Mesodermal cell (in vitro differentiated cells): ENCODE results near the gene RFPL3. TPM values are rescaled to one million over a fixed set of nuclear protein-coding genes. Genes with fewer than 3 reads are reported as not detected.
"Not testable (repeated sequence)": the region's sequence is repeated elsewhere in the genome, so short reads cannot be mapped to it uniquely, and the experiment has no call there.

ENCODE experiments used
- H3K27ac ChIP-seq: 2 replicates; pipeline ENCODE4 v1.7.0; 2013; ENCODE audit warnings: mild to moderate bottlenecking, low read depth, low read length, moderate library complexity; ENCODE audit not compliant: severe bottlenecking
- H3K36me3 ChIP-seq: 2 replicates; pipeline ENCODE4 v1.7.1; 2013; ENCODE audit warnings: mild to moderate bottlenecking, low read length, moderate library complexity; ENCODE audit not compliant: control insufficient read depth, insufficient read depth
- H3K4me1 ChIP-seq: one replicate; pipeline ENCODE4 v1.7.1; 2013; ENCODE audit warnings: mild to moderate bottlenecking, low read length; ENCODE audit not compliant: insufficient read depth, control insufficient read depth, poor library complexity, severe bottlenecking
- H3K4me3 ChIP-seq: 2 replicates; pipeline ENCODE4 v1.7.0; 2013; ENCODE audit warnings: low read length, control low read depth, mild to moderate bottlenecking; ENCODE audit not compliant: insufficient read depth, poor library complexity, severe bottlenecking; ENCODE audit errors: extremely low read depth
- H3K9me3 ChIP-seq: 2 replicates; pipeline ENCODE4 v1.7.1; 2013; ENCODE audit warnings: mild to moderate bottlenecking, low read length, moderate library complexity; ENCODE audit not compliant: control insufficient read depth
- WGBS, 2 experiments: methylation state at CpG; one replicate each; pipeline ENCODE4 v1.1.5; 2013; ENCODE audit warnings: missing lambda C conversion rate in 2 of 2; ENCODE audit not compliant: insufficient coverage in 2 of 2; 5-methylcytosine and 5-hydroxymethylcytosine counted together
- polyA plus RNA-seq, 2 experiments: library from polyadenylated mRNA; stranded (reverse); fragments of 50-300 nt; gene quantifications; one replicate each; pipeline ENCODE4 v1.2.3, GENCODE V29; 2013

Gene RFPL3
- polyA plus RNA-seq (2013, experiment 1 of 2) = not detected
- not detected for polyA plus RNA-seq (2013, experiment 2 of 2)

DNA sequence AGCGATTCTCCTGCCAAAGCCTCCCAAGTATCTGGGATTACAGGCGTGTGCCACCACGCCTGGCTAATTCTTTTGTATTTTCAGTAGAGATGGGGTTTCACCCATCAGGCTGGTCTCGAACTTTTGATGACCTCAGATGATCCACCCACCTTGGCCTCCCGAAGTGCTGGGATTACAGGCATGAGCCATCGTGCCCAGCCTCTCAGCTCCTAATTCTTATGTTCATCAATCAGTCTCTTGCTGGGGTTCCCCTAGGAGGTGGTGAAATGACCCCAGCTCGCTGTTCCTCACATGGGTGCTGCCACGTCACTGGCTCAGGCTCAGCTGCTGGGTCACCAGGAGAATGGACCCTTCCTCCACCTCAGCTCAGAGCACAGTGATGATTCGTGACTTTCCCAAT is at the start of gene RFPL3:
Gene RFPL3 (plus strand): TSS at position 301 of the 400 bp plus-strand sequence. CDS start 205 bp downstream, outside the sequence.
- H3K4me1 ChIP-seq, H3K36me3 ChIP-seq, H3K4me3 ChIP-seq, H3K27ac ChIP-seq, H3K9me3 ChIP-seq: not testable (repeated sequence)
- 64 to 78% methylated on average over 4 to 5 of the region's 9 CpGs for WGBS, 2 experiments

DNA sequence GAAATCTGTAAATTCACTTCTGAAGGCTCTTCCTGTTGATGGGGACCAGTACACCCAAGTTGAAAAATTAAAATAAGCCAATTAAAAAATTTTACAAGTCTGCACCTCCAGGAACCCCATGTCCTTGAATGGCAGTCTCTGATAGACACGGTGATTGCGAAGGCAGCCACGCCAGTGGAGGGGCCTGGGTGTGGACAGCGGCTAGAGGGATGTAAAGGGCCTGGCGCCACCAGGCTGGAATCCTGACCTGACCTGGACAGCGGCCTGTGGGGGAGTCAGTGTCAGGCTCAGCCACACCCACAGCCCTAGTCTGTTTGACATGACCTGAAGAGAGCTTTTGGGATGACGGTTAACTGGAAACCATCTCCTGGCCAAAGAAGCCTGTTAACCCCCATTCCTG is 49.5 kb upstream of the RFPL3 start:
- Histone ChIP-seq H3K4me1 (no peaks in the 10 kb centered on the region), H3K36me3 (no peaks in the 10 kb centered on the region), H3K27ac (no peak overlapping the region), H3K9me3 (no peaks in the 10 kb centered on the region), H3K4me3 (no peak overlapping the region)
- 89 to 92% methylated on average over 7 of the region's 7 CpGs for WGBS, 2 experiments

DNA sequence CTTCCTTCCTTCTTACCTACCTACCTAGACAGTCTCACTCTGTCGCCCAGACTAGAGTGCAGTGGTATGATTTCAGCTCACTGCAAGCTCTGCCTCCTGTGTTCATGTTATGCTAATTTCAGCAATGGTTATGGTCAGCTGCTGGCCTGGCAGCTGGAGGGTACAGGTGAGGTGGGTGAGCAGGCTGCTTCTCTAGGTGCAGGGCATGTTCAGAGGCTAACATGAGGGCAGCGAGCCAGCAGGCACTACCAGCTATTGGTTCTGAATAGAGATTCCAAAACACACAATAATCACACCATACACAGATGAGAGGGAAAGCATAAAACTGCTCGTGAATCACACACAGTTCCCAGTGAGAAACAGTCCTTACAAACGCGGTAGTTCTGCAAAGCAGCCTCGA is 48.7 kb upstream of the RFPL3 start:
- Histone ChIP-seq H3K27ac (no peak overlapping the region), H3K36me3 (no peaks in the 10 kb centered on the region), H3K4me3 (no peak overlapping the region), H3K9me3 (no peaks in the 10 kb centered on the region), H3K4me1 (no peaks in the 10 kb centered on the region)
- WGBS, 2 experiments = 80% methylated on average over 1 to 2 of the region's 6 CpGs

DNA sequence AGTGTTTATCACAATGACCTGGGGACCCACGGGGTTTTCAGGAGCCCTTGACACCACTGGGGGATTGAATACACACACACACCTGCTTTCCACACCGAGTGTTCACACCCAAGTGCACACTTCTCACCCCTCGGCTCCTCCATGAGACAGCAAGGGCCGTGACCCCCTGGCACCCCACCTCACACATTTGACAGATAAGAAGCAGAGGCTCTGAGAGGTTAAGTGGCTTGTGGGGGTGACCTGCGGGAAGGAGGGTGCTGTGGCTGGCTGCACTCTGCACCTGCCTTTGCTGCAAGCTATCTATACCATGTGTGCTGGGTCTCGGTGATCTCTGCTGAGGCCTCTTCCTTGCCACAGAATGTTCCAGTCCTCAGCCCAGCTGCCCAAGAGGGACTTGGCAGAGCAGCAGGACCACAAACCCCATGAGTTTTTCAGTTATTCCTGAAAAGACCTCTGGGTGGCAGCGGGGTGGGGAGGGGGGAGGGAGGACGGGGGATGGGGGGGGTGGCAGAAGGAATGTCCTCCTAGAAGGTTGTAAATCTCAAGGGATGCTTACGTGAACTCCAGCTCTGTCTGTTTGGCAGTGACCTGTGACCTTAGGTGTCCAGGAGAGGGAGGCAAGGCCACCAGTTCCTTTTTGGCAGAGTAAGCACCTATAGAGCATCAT is 47.9 kb upstream of the RFPL3 start:
- no peaks in the 10 kb centered on the region for H3K4me1 ChIP-seq
- H3K27ac ChIP-seq = no peak overlapping the region
- H3K36me3 ChIP-seq = no peaks in the 10 kb centered on the region
- H3K4me3 ChIP-seq = no peak overlapping the region
- 62 to 70% methylated on average over 3 to 5 of the region's 9 CpGs for WGBS, 2 experiments
- no peaks in the 10 kb centered on the region for H3K9me3 ChIP-seq

DNA sequence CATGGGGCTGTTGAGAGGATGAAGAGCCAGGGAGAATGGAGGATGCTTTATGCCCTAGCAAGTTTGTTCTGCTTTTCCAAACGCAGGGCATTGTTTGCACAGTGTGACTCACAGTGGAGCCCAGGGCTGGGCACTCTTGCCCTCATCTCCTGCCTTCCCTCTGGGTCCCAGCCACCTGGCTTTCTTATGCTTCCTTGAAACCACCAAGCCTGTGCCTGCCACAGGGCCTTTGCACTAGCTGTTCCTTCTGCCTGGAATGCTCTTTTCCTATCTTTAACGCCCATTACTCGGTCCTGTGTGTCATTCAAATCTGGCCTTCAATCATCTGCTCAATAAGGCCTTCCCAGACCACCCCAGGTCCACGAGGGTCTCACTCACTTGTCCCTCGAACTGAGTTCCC is 46.9 kb upstream of the RFPL3 start:
- Histone ChIP-seq H3K4me1 (no peaks in the 10 kb centered on the region), H3K4me3 (no peak overlapping the region), H3K27ac (no peak overlapping the region), H3K36me3 (no peaks in the 10 kb centered on the region), H3K9me3 (no peaks in the 10 kb centered on the region)
- 89 to 93% methylated on average over 5 of the region's 5 CpGs for WGBS, 2 experiments

DNA sequence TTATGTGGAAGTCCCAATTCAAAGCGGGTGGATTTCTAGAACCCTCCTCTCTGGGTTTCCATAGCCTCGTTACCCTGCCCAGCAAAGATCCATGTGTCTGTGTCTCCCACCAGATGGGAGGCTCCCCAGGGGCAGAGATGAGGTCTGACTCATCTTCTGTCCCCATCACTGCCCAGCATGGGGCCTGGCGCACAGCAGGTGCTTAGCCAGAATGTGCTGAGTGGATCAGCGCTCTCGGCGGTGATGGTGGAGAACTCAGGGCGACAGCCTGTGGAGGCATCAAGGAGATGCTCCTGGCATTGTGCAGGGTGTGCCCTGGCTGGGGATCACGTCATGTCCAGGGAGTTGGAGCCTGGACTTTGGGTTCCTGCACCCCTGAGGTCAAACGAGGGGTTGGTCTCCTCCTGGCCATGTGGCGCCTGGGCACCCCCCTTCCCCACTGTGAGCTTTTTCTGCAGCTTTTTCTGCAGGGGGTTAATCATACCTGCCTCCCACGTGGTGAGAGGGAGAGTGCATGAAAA is 46.1 kb upstream of the RFPL3 start:
- WGBS, 2 experiments = 74 to 87% methylated on average over 7 to 8 of the region's 11 CpGs
- H3K27ac ChIP-seq = no peak overlapping the region
- H3K9me3 ChIP-seq = no peaks in the 10 kb centered on the region
- no peak overlapping the region for H3K4me3 ChIP-seq
- H3K36me3 ChIP-seq = no peaks in the 10 kb centered on the region
- H3K4me1 ChIP-seq = no peaks in the 10 kb centered on the region

DNA sequence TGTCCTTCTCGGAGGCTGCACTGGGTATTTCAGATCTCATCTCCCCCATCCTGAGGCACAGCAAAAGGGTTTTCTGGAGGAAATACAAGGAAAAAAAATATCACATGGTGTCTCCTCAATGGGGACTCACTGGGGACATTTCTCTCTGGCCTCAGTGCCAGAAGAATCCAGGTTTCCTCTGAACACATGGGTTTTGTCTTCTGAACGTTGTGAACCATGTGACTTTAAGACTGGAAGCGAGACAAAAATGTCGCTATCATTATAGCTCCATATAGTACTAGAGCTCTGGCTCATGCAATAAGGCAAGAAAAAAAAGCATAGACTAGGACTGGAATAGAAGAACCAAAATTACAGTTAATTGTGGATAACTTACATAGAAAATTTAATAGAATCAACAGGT is 44.9 kb upstream of the RFPL3 start:
- no peaks in the 10 kb centered on the region for H3K9me3 ChIP-seq
- H3K4me3 ChIP-seq = no peak overlapping the region
- no peaks in the 10 kb centered on the region for H3K36me3 ChIP-seq
- WGBS, 2 experiments = 78% methylated on average over 2 of the region's 4 CpGs; no CpG with 5 or more reads in 1 of the 2 experiments
- no peak overlapping the region for H3K27ac ChIP-seq
- no peaks in the 10 kb centered on the region for H3K4me1 ChIP-seq

DNA sequence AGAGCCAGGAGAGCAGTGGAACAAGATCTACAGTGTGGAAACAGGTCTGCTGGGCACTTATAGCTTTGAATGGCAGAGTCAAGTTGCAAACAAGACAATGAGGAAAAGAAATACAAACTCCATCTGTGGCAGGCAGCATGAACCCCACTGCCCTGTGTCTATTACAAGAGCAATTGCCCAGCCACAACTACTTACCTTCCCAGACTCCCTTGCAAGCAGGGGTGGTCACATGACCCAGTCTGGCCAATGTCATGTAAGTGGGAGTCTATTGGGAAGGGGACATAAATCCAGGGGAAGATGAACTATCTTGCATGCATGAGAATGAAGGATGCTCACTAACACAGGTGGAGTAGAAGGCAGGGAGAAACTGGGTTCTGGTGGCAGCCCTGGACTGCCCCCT is 44.1 kb upstream of the RFPL3 start:
- Histone ChIP-seq H3K36me3 (no peaks in the 10 kb centered on the region), H3K27ac (no peak overlapping the region), H3K4me1 (no peaks in the 10 kb centered on the region), H3K4me3 (no peak overlapping the region), H3K9me3 (no peaks in the 10 kb centered on the region)

DNA sequence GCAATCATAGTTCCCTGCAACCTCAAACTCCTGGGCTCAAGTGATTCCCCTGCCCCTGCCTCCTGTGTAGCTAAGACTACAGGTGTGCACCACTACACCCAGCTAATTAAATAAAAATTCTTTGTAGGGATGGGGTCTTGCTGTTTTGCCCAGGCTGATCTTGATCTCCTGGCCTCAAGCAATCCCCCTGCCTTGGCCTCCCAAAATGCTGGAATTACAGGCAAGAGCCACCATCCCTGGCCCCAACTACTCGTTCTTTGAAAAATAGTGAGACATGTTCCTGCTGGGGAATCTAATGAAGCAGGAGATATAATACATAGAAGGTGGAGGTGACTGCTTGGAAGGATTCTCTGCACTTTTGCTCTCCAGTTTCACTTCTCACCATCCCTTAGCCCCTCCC is 40.1 kb upstream of the RFPL3 start:
- Histone ChIP-seq H3K36me3 (no peaks in the 10 kb centered on the region), H3K4me1 (no peaks in the 10 kb centered on the region), H3K9me3 (no peaks in the 10 kb centered on the region), H3K27ac (no peak overlapping the region), H3K4me3 (no peak overlapping the region)
- WGBS, 2 experiments = no CpG with 5 or more reads among the region's 1 CpG

DNA sequence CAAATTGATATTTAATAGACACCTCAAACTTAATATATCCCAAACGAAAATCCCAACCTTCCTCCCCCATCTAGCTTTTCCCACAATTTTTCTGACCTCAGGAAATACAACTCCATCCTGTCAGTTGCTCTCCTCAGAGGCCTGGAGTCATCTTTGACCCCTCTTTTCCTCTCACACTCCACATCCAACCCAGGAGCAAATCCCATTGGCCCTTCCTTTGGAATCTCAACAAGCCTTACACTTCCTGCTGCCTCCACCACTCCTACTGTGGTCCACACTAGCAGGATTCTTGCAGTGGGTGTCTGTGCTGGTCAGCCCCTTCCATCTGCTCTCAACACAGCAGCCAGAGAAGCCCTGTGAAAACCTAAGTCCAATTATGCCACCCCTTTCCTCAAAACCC is 39.3 kb upstream of the RFPL3 start:
- H3K27ac ChIP-seq = no peak overlapping the region
- H3K4me1 ChIP-seq = no peaks in the 10 kb centered on the region
- WGBS, 2 experiments = 65 to 92% methylated on average over 1 of the region's 1 CpG
- no peaks in the 10 kb centered on the region for H3K36me3 ChIP-seq
- no peaks in the 10 kb centered on the region for H3K9me3 ChIP-seq
- no peak overlapping the region for H3K4me3 ChIP-seq

DNA sequence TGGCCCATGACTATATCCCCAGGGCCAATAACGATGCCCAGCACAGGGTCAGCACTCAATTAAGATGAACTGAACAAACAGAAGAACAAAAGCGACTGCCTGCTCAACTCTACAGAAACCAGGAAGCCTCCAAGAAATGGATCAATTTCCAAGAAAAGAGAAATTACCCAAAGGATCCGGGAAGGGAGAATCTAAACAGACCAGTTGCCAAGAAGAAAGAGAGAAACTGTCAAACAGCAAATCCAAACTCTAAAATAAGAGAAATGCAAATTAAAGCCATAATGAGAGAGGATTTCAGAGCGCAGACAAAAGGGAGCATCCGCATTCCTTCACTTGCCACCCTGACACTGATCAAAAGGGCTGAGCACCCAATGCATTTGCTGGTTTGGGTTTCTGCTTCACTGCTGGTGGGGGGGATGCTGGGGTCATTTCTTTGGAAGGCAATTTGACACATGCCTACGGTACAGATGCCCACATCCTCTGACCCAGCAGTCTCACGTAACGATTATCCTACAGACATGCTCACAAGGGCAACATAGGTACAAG is 37.7 kb upstream of the RFPL3 start:
- WGBS, 2 experiments = 66 to 80% methylated on average over 6 to 8 of the region's 8 CpGs
- Histone ChIP-seq H3K36me3 (no peaks in the 10 kb centered on the region), H3K4me1 (no peaks in the 10 kb centered on the region), H3K4me3 (no peak overlapping the region), H3K27ac (no peak overlapping the region), H3K9me3 (no peaks in the 10 kb centered on the region)
